Measurements from ENCODE around the gene RNASE7.

Gene RNASE7

DNA sequence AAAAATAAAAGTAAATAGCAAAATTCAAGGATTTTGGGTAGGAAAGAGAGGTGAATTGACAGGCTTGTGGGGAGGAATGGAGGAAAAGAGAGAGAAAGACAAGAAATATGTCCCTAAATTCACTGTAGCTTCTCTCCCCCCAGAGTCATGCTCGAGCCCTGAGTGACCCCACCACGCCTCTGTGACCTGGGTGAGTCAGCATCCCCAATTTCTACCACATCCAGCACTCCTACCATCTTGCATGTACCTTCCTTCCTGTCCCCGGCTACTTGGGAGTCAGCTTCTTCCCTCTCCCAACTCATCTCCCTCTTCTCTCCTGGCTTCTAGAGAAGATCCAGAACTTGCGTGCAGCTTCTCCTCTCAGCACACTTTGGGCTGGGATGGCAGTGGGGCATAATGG, 46.5 kb downstream of the RNASE7 start:
- DNase-seq, result no peak

DNA sequence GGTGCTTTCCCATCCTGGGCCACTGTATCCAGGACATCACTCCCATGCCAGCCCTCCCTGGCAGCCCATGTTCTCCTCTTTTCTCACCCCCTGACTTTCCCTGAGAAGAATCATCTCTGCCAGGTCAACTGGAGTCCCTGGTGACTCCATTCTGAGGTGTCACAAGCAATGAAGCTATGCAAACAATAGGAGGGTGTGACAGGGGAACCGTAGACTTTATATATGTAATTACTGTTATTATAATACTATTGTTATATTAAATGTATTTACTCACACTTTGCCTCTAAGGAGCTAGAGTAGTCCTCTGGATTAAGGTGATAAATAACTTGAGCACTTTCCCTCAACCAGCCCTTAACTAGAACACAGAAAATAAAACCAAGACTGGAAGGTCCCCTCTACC, 47.1 kb downstream of the RNASE7 start:
- no peak for DNase-seq

DNA sequence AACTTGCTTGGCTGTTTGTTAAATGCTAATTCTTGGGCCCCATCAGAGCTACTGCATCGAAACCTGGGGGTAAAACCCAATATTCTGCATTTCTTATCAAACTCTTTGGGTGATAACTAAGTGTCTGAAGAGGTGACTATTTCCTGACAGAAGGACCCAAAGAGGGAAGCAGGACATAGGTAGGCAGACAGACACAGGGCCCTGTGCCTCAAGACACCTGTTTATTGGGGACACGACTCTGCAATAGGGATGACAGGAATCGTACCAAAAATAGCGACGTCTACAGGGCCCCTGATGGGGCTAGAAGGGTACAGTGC, 47.7 kb downstream of the RNASE7 start:
- DNase-seq, result no peak

DNA sequence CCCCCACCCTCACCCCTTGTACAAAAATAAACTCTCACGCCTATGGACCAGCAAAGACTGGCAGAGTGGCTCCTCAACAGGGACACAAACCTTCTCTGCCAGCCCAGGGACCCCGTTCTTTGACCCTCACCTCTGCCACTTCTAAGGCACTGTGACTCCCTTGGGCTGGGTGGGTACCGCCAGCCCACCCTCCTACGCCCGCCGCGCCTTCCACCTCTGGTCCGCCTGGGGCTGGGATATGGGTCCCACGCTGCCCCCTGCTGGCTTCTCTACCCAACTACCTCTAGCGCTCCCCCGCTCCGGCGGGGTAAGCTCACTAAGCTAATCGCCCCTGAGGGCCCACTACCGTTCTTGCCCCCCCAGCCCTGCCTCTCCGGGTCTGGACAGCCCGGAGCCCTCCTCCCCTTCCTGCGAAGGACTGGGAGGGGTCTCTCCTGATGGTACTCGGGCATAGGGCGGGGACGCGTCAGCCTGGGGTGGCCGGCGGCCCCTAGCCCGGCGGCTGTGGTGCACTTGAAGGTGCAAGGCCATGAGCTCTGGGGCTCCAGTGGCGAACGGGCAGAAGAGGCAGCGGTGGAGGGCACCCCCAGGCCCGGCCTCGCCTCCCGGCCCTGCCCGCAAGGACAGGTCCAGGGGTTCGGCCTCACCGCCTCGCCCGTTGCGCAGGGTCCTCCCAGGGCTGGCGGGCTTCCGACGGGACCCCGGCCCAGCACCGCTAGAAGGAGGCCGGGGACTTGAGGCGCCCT, 48.2 kb downstream of the RNASE7 start:
- peak; percentile 23 for DNase-seq

DNA sequence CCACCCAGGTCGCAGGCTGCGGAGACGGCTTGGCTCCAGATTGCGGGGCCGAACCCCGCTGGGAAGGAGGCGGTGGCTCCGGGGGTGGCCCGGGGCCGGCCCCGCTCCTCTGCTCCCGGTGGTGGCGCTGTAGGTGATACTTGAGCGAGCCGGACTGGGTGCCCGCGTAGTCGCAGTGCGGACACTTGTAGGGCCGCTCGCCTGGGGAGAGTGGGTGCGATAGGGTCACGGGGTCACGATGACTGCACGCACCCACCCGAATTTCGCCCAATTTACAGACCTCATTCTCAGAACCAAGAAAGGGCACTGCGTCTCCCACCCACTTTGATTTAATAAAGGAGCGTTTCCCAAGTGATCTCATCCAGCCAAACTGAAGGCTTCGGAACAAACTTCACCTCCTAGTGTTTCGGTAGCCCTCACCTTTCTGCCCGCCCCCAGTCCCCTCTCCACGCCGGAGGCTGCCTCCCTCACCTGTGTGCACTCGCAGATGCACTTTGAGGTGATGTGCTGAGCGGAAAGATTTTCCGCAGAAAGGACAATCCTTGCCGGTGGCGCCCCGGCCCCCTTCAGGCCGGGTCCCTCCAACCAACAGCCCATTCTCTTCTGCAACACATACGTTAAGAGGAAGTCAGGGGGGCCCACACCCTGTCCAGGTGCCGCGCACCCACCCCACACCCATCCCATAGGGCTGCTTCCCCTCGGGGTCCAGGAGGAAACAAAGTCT, 48.9 kb downstream of the RNASE7 start:
- DNase-seq, result no peak

DNA sequence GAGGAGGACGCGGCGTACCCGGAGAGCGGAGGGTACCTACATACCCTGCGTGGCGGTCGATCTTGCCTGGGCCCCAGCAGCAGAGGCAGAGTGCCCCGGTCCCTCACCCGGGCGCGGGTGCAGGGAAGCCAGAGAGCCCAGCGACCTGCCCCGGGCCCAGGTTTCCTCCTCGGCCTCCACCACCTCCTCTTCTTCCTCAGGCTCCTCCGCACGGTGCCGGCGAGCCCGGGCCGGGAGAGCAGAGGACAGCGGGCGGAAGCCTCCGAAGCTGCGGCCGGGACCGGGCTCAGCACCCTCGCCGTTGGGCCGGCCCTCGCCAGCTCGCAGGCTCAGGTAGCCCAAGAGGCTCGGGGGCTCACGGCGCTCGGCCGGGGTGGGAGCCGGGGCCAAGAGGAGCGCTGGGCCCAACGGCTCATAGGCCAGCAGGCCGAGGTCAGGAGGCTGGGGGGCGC, 49.7 kb downstream of the RNASE7 start:
- DNase-seq, result no peak

- DNase-seq, result peak; percentile 94
Observed at GRCh38 chr14:21092273-21093011, 50.3 kb downstream of the RNASE7 start.

DNA sequence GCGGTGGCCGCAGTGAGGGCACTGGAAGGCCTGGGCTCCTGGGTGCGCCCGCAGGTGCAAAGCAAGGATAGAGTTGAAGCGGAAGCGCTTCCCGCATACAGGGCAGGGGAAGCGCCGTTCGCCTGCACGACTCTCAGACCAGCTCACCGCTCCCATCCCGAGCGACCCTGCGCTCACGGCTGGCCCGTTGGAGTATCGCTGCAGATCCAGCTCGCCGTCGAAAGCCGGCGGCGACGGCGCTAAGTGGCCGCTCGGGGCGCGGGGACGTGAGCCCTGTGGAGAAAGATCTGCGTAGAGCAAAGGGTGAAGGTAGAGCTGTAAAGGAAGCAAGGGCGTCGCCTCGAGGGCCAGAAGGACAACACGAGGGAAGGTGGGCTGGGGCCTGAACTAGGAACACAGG, 50.9 kb downstream of the RNASE7 start:
- no peak for DNase-seq
